Skeletal muscle tissue (tissue), 4 donors: Measurements from ENCODE around the gene KIRREL2. TPM values are rescaled to one million over a fixed set of nuclear protein-coding genes. Genes with fewer than 3 reads are reported as not detected.

Experiments
- H3K27ac ChIP-seq: one replicate; pipeline ENCODE4 v1.7.0; 2013; ENCODE audit warnings: mild to moderate bottlenecking, low read depth, low read length, inconsistent platforms
- H3K27me3 ChIP-seq, 3 donors: one replicate each; pipeline ENCODE4 v1.7.0; 2013; ENCODE audit warnings: low read length in 3 of 3; ENCODE audit not compliant: control insufficient read depth in 3 of 3, insufficient read depth in 3 of 3
- H3K36me3 ChIP-seq, 3 donors: one replicate each; pipeline ENCODE4 v1.7.0; 2013; ENCODE audit warnings: low read length in 3 of 3; ENCODE audit not compliant: control insufficient read depth in 3 of 3, insufficient read depth in 3 of 3
- H3K4me1 ChIP-seq, 3 donors: one replicate each; pipeline ENCODE4 v1.7.0; 2013; ENCODE audit warnings: low read length in 3 of 3, mild to moderate bottlenecking in 3 of 3; ENCODE audit not compliant: control insufficient read depth in 3 of 3, insufficient read depth in 3 of 3
- H3K4me3 ChIP-seq, 3 donors: one replicate each; pipeline ENCODE4 v1.7.0; 2013; ENCODE audit warnings: low read length in 3 of 3
- H3K9ac ChIP-seq, 3 donors: one replicate each; pipeline ENCODE4 v1.7.0; 2013; ENCODE audit warnings: low read length in 3 of 3, mild to moderate bottlenecking in 3 of 3, moderate library complexity in 2 of 3, low read depth in 1 of 3
- H3K9me3 ChIP-seq, 3 donors: one replicate each; pipeline ENCODE4 v1.7.0; 2013; ENCODE audit warnings: low read length in 3 of 3; ENCODE audit not compliant: control insufficient read depth in 3 of 3
- total RNA-seq: library from RNA; depleted of rRNA; stranded (reverse); fragments of >200 nt; gene quantifications from one replicate; pipeline ENCODE4 v1.2.3, GENCODE V29; 2014
- donor health status: Osteomylitis.

KIRREL2 gene
- total RNA-seq, 1 donor from 2014 or later, result not detected

GRCh38 chr19:35844482-35845214, 12.1 kb upstream of the KIRREL2 start:
- peaks cover 62 to 71% (median 69%) of the 10 kb centered on the region in 3 donors for H3K27me3 ChIP-seq
- no peak overlapping the region for H3K27ac ChIP-seq
- H3K36me3 ChIP-seq, result no peaks in the 10 kb centered on the region
- H3K9me3 ChIP-seq, result no peaks in the 10 kb centered on the region
- no peak overlapping the region for H3K4me3 ChIP-seq
- H3K4me1 ChIP-seq, result peaks cover 0 to 6% (median 5%) of the 10 kb centered on the region in 3 donors
- H3K9ac ChIP-seq, result no peak overlapping the region

GRCh38 chr19:35845215-35846037, 11.3 kb upstream of the KIRREL2 start:
- Histone ChIP-seq H3K27me3 (peaks cover 65 to 77% (median 74%) of the 10 kb centered on the region in 3 donors), H3K9me3 (no peaks in the 10 kb centered on the region), H3K36me3 (no peaks in the 10 kb centered on the region), H3K27ac (no peak overlapping the region), H3K4me1 (peaks cover 0 to 6% (median 5%) of the 10 kb centered on the region in 3 donors), H3K4me3 (peak overlapping the region in 2 of 3 donors; percentile 14 to 22), H3K9ac (no peak overlapping the region)

- H3K27me3 ChIP-seq, result peaks cover 72 to 83% (median 81%) of the 10 kb centered on the region in 3 donors
- peaks cover 0 to 6% (median 5%) of the 10 kb centered on the region in 3 donors for H3K4me1 ChIP-seq
- H3K4me3 ChIP-seq, result no peak overlapping the region
- no peak overlapping the region for H3K27ac ChIP-seq
- no peaks in the 10 kb centered on the region for H3K9me3 ChIP-seq
- H3K36me3 ChIP-seq, result no peaks in the 10 kb centered on the region
- H3K9ac ChIP-seq, result no peak overlapping the region
Observed at GRCh38 chr19:35846038-35846668, 10.6 kb upstream of the KIRREL2 start.

GRCh38 chr19:35847911-35848310, 8.8 kb upstream of the KIRREL2 start:
- H3K27ac ChIP-seq, result no peak overlapping the region
- H3K9ac ChIP-seq, result no peak overlapping the region
- no peak overlapping the region for H3K4me3 ChIP-seq
- H3K9me3 ChIP-seq, result no peaks in the 10 kb centered on the region
- H3K27me3 ChIP-seq, result peaks cover 78 to 81% (median 79%) of the 10 kb centered on the region in 3 donors
- H3K36me3 ChIP-seq, result no peaks in the 10 kb centered on the region
- H3K4me1 ChIP-seq, result peaks cover 0 to 6% (median 5%) of the 10 kb centered on the region in 3 donors

- H3K4me3 ChIP-seq, result no peak overlapping the region
- no peaks in the 10 kb centered on the region for H3K9me3 ChIP-seq
- no peak overlapping the region for H3K9ac ChIP-seq
- H3K27ac ChIP-seq, result no peak overlapping the region
- no peaks in the 10 kb centered on the region for H3K36me3 ChIP-seq
- peaks cover 0 to 6% (median 5%) of the 10 kb centered on the region in 3 donors for H3K4me1 ChIP-seq
- peaks cover 76 to 80% (median 79%) of the 10 kb centered on the region in 3 donors for H3K27me3 ChIP-seq
Observed at GRCh38 chr19:35848486-35848885, 8.2 kb upstream of the KIRREL2 start.

GRCh38 chr19:35848919-35849505, 7.7 kb upstream of the KIRREL2 start:
- H3K27ac ChIP-seq, result no peak overlapping the region
- peaks cover 71 to 77% (median 76%) of the 10 kb centered on the region in 3 donors for H3K27me3 ChIP-seq
- no peak overlapping the region for H3K9ac ChIP-seq
- H3K9me3 ChIP-seq, result no peaks in the 10 kb centered on the region
- H3K36me3 ChIP-seq, result no peaks in the 10 kb centered on the region
- no peak overlapping the region for H3K4me3 ChIP-seq
- peaks cover 0 to 6% (median 5%) of the 10 kb centered on the region in 3 donors for H3K4me1 ChIP-seq

- Histone ChIP-seq H3K4me1 (no peaks in the 10 kb centered on the region), H3K27ac (no peak overlapping the region), H3K4me3 (no peak overlapping the region), H3K36me3 (no peaks in the 10 kb centered on the region), H3K9ac (no peak overlapping the region), H3K9me3 (no peaks in the 10 kb centered on the region), H3K27me3 (peaks cover 69 to 77% (median 73%) of the 10 kb centered on the region in 3 donors)
Observed at GRCh38 chr19:35851213-35852028, 5.3 kb upstream of the KIRREL2 start.

GRCh38 chr19:35852029-35852780, 4.5 kb upstream of the KIRREL2 start, which contains the start of gene NPHS1:
NPHS1 (minus strand) TSS chr19:35852504; CDS start chr19:35851837, 667 bp downstream.
- H3K36me3 ChIP-seq, result no peaks in the 10 kb centered on the region
- no peak within 1 kb of the TSS for H3K4me3 ChIP-seq
- H3K4me1 ChIP-seq, result peaks cover 0 to 3% (median 2%) of the 10 kb centered on the region in 3 donors
- peaks cover 72 to 82% (median 80%) of the 10 kb centered on the region in 3 donors for H3K27me3 ChIP-seq
- H3K27ac ChIP-seq, result no peak within 1 kb of the TSS
- no peaks in the 10 kb centered on the region for H3K9me3 ChIP-seq
- no peak within 1 kb of the TSS for H3K9ac ChIP-seq
